Right renal pelvis (tissue), 4 donors: Measurements from ENCODE around the gene RPS6KC1. TPM values are rescaled to one million over a fixed set of nuclear protein-coding genes. Genes with fewer than 3 reads are reported as not detected.
"Not testable (repeated sequence)": the region's sequence is repeated elsewhere in the genome, so short reads cannot be mapped to it uniquely, and the experiment has no call there.

Experiments
- DNase-seq, 4 donors: peaks; one replicate each; pipeline ENCODE4 v3.0.0-alpha.2; 2013; ENCODE audit warnings: low read depth in 4 of 4, low spot score in 3 of 4, missing footprints in 1 of 4
- polyA plus RNA-seq, 4 donors: library from polyadenylated mRNA; unstranded; fragments of 120-200 nt; gene quantifications; one replicate each; pipeline ENCODE4 v1.2.1, GENCODE V29; 2013; ENCODE audit not compliant: insufficient read length in 4 of 4

The RPS6KC1 gene
- polyA plus RNA-seq, 4 donors: 22.2 to 26.4 (median 25.4) TPM

- DNase-seq: not testable (repeated sequence)
Measured at GRCh38 chr1:213196328-213197054, 145.4 kb downstream of the RPS6KC1 start.

GRCh38 chr1:213200630-213201029 lies 149.6 kb downstream of the RPS6KC1 start:
- no peak for DNase-seq

- DNase-seq: no peak
Measured at GRCh38 chr1:213201380-213202155, 150.5 kb downstream of the RPS6KC1 start.

- DNase-seq: no peak
Measured at GRCh38 chr1:213211201-213211600, 160.2 kb downstream of the RPS6KC1 start.

- DNase-seq: not testable (repeated sequence)
Measured at GRCh38 chr1:213219076-213219475, 168.0 kb downstream of the RPS6KC1 start.

GRCh38 chr1:213221209-213221608 lies 170.2 kb downstream of the RPS6KC1 start:
- no peak for DNase-seq

GRCh38 chr1:213227458-213227857 lies 176.4 kb downstream of the RPS6KC1 start:
- no peak for DNase-seq

GRCh38 chr1:213231795-213232231 lies 180.8 kb downstream of the RPS6KC1 start:
- no peak for DNase-seq

- DNase-seq: no peak
Measured at GRCh38 chr1:213242883-213243282, 191.8 kb downstream of the RPS6KC1 start.

- peak in 3 of 4 donors; percentile 28 to 38 (median 31) for DNase-seq
Measured at GRCh38 chr1:213244664-213245091, 193.6 kb downstream of the RPS6KC1 start.

GRCh38 chr1:213245260-213245910 lies 194.3 kb downstream of the RPS6KC1 start:
- DNase-seq: no peak

GRCh38 chr1:213247038-213247437 lies 196.0 kb downstream of the RPS6KC1 start:
- no peak for DNase-seq

- no peak for DNase-seq
Measured at GRCh38 chr1:213249395-213249794, 198.4 kb downstream of the RPS6KC1 start.

GRCh38 chr1:213250041-213250440 lies 199.0 kb downstream of the RPS6KC1 start:
- DNase-seq: no peak

GRCh38 chr1:213250446-213250845 lies 199.4 kb downstream of the RPS6KC1 start:
- DNase-seq: no peak

- no peak for DNase-seq
Measured at GRCh38 chr1:213251972-213252371, 200.9 kb downstream of the RPS6KC1 start.

- DNase-seq: no peak
Measured at GRCh38 chr1:213256438-213257087, 205.5 kb downstream of the RPS6KC1 start.

GRCh38 chr1:213260311-213261075 lies 209.5 kb downstream of the RPS6KC1 start:
- DNase-seq: no peak

GRCh38 chr1:213264531-213264930 lies 213.5 kb downstream of the RPS6KC1 start:
- no peak for DNase-seq
